ENCODE data around the gene SYCP2. TPM values are rescaled to one million over a fixed set of nuclear protein-coding genes. Genes with fewer than 3 reads are reported as not detected.
"Not testable (repeated sequence)": the region's sequence is repeated elsewhere in the genome, so short reads cannot be mapped to it uniquely, and the experiment has no call there.

SYCP2 gene
- total RNA-seq, 1 donor from 2014 or later: 3.7 TPM

GRCh38 chr20:59923514-59923913 lies 9.9 kb downstream of the SYCP2 start:
- Histone ChIP-seq H3K9me3 (ENCODE audit: control insufficient read depth in 3 of 3, low read length in 3 of 3) (no peaks in the 10 kb centered on the region), H3K36me3 (ENCODE audit: control insufficient read depth in 3 of 3, insufficient read depth in 3 of 3, low read length in 3 of 3) (no peaks in the 10 kb centered on the region), H3K27ac (ENCODE audit: low read depth, low read length) (no peak overlapping the region), H3K4me3 (ENCODE audit: low read length in 3 of 3) (no peak overlapping the region), H3K27me3 (ENCODE audit: control insufficient read depth in 3 of 3, insufficient read depth in 3 of 3, low read length in 3 of 3) (no peaks in the 10 kb centered on the region), H3K9ac (ENCODE audit: low read depth in 1 of 3, low read length in 3 of 3) (no peak overlapping the region), H3K4me1 (ENCODE audit: control insufficient read depth in 3 of 3, insufficient read depth in 3 of 3, low read length in 3 of 3) (no peaks in the 10 kb centered on the region)

GRCh38 chr20:59920944-59921343 lies 12.5 kb downstream of the SYCP2 start:
- no peaks in the 10 kb centered on the region for H3K36me3 ChIP-seq (ENCODE audit: control insufficient read depth in 3 of 3, insufficient read depth in 3 of 3, low read length in 3 of 3)
- no peak overlapping the region for H3K9ac ChIP-seq (ENCODE audit: low read depth in 1 of 3, low read length in 3 of 3)
- no peak overlapping the region for H3K4me3 ChIP-seq (ENCODE audit: low read length in 3 of 3)
- H3K9me3 ChIP-seq (ENCODE audit: control insufficient read depth in 3 of 3, low read length in 3 of 3): no peaks in the 10 kb centered on the region
- H3K27me3 ChIP-seq (ENCODE audit: control insufficient read depth in 3 of 3, insufficient read depth in 3 of 3, low read length in 3 of 3): no peaks in the 10 kb centered on the region
- no peaks in the 10 kb centered on the region for H3K4me1 ChIP-seq (ENCODE audit: control insufficient read depth in 3 of 3, insufficient read depth in 3 of 3, low read length in 3 of 3)
- H3K27ac ChIP-seq (ENCODE audit: low read depth, low read length): no peak overlapping the region

- no peak overlapping the region for H3K4me3 ChIP-seq (ENCODE audit: low read length in 3 of 3)
- no peaks in the 10 kb centered on the region for H3K4me1 ChIP-seq (ENCODE audit: control insufficient read depth in 3 of 3, insufficient read depth in 3 of 3, low read length in 3 of 3)
- H3K9ac ChIP-seq (ENCODE audit: low read depth in 1 of 3, low read length in 3 of 3): no peak overlapping the region
- no peaks in the 10 kb centered on the region for H3K9me3 ChIP-seq (ENCODE audit: control insufficient read depth in 3 of 3, low read length in 3 of 3)
- no peaks in the 10 kb centered on the region for H3K27me3 ChIP-seq (ENCODE audit: control insufficient read depth in 3 of 3, insufficient read depth in 3 of 3, low read length in 3 of 3)
- no peak overlapping the region for H3K27ac ChIP-seq (ENCODE audit: low read depth, low read length)
- no peaks in the 10 kb centered on the region for H3K36me3 ChIP-seq (ENCODE audit: control insufficient read depth in 3 of 3, insufficient read depth in 3 of 3, low read length in 3 of 3)
Measured at GRCh38 chr20:59912609-59913008, 20.8 kb downstream of the SYCP2 start.

GRCh38 chr20:59911041-59911440 lies 22.4 kb downstream of the SYCP2 start:
- H3K9ac ChIP-seq (ENCODE audit: low read depth in 1 of 3, low read length in 3 of 3): no peak overlapping the region
- no peaks in the 10 kb centered on the region for H3K4me1 ChIP-seq (ENCODE audit: control insufficient read depth in 3 of 3, insufficient read depth in 3 of 3, low read length in 3 of 3)
- no peak overlapping the region for H3K4me3 ChIP-seq (ENCODE audit: low read length in 3 of 3)
- no peaks in the 10 kb centered on the region for H3K36me3 ChIP-seq (ENCODE audit: control insufficient read depth in 3 of 3, insufficient read depth in 3 of 3, low read length in 3 of 3)
- H3K27me3 ChIP-seq (ENCODE audit: control insufficient read depth in 3 of 3, insufficient read depth in 3 of 3, low read length in 3 of 3): no peaks in the 10 kb centered on the region
- H3K9me3 ChIP-seq (ENCODE audit: control insufficient read depth in 3 of 3, low read length in 3 of 3): no peaks in the 10 kb centered on the region
- H3K27ac ChIP-seq (ENCODE audit: low read depth, low read length): no peak overlapping the region

GRCh38 chr20:59908855-59909254 lies 24.6 kb downstream of the SYCP2 start:
- no peak overlapping the region for H3K9ac ChIP-seq (ENCODE audit: low read depth in 1 of 3, low read length in 3 of 3)
- no peaks in the 10 kb centered on the region for H3K27me3 ChIP-seq (ENCODE audit: control insufficient read depth in 3 of 3, insufficient read depth in 3 of 3, low read length in 3 of 3)
- no peaks in the 10 kb centered on the region for H3K9me3 ChIP-seq (ENCODE audit: control insufficient read depth in 3 of 3, low read length in 3 of 3)
- H3K4me1 ChIP-seq (ENCODE audit: control insufficient read depth in 3 of 3, insufficient read depth in 3 of 3, low read length in 3 of 3): no peaks in the 10 kb centered on the region
- no peaks in the 10 kb centered on the region for H3K36me3 ChIP-seq (ENCODE audit: control insufficient read depth in 3 of 3, insufficient read depth in 3 of 3, low read length in 3 of 3)
- H3K4me3 ChIP-seq (ENCODE audit: low read length in 3 of 3): no peak overlapping the region
- H3K27ac ChIP-seq (ENCODE audit: low read depth, low read length): no peak overlapping the region

- Histone ChIP-seq H3K27ac (ENCODE audit: low read depth, low read length) (no peak overlapping the region), H3K9me3 (ENCODE audit: control insufficient read depth in 3 of 3, low read length in 3 of 3) (no peaks in the 10 kb centered on the region), H3K4me3 (ENCODE audit: low read length in 3 of 3) (no peak overlapping the region), H3K9ac (ENCODE audit: low read depth in 1 of 3, low read length in 3 of 3) (no peak overlapping the region), H3K27me3 (ENCODE audit: control insufficient read depth in 3 of 3, insufficient read depth in 3 of 3, low read length in 3 of 3) (no peaks in the 10 kb centered on the region), H3K4me1 (ENCODE audit: control insufficient read depth in 3 of 3, insufficient read depth in 3 of 3, low read length in 3 of 3) (no peaks in the 10 kb centered on the region), H3K36me3 (ENCODE audit: control insufficient read depth in 3 of 3, insufficient read depth in 3 of 3, low read length in 3 of 3) (no peaks in the 10 kb centered on the region)
Measured at GRCh38 chr20:59903621-59904020, 29.8 kb downstream of the SYCP2 start.

- Histone ChIP-seq H3K9ac (ENCODE audit: low read depth in 1 of 3, low read length in 3 of 3) (no peak overlapping the region), H3K4me1 (ENCODE audit: control insufficient read depth in 3 of 3, insufficient read depth in 3 of 3, low read length in 3 of 3) (no peaks in the 10 kb centered on the region), H3K27me3 (ENCODE audit: control insufficient read depth in 3 of 3, insufficient read depth in 3 of 3, low read length in 3 of 3) (no peaks in the 10 kb centered on the region), H3K9me3 (ENCODE audit: control insufficient read depth in 3 of 3, low read length in 3 of 3) (no peaks in the 10 kb centered on the region), H3K4me3 (ENCODE audit: low read length in 3 of 3) (no peak overlapping the region), H3K27ac (ENCODE audit: low read depth, low read length) (no peak overlapping the region), H3K36me3 (ENCODE audit: control insufficient read depth in 3 of 3, insufficient read depth in 3 of 3, low read length in 3 of 3) (no peaks in the 10 kb centered on the region)
Measured at GRCh38 chr20:59902470-59902869, 31.0 kb downstream of the SYCP2 start.

- Histone ChIP-seq H3K27me3 (ENCODE audit: control insufficient read depth in 3 of 3, insufficient read depth in 3 of 3, low read length in 3 of 3) (no peaks in the 10 kb centered on the region), H3K9me3 (ENCODE audit: control insufficient read depth in 3 of 3, low read length in 3 of 3) (no peaks in the 10 kb centered on the region), H3K27ac (ENCODE audit: low read depth, low read length) (no peak overlapping the region), H3K4me3 (ENCODE audit: low read length in 3 of 3) (no peak overlapping the region), H3K4me1 (ENCODE audit: control insufficient read depth in 3 of 3, insufficient read depth in 3 of 3, low read length in 3 of 3) (no peaks in the 10 kb centered on the region), H3K9ac (ENCODE audit: low read depth in 1 of 3, low read length in 3 of 3) (no peak overlapping the region), H3K36me3 (ENCODE audit: control insufficient read depth in 3 of 3, insufficient read depth in 3 of 3, low read length in 3 of 3) (no peaks in the 10 kb centered on the region)
Measured at GRCh38 chr20:59895908-59896307, 37.5 kb downstream of the SYCP2 start.

GRCh38 chr20:59891581-59891980 lies 41.9 kb downstream of the SYCP2 start:
- Histone ChIP-seq H3K9me3 (ENCODE audit: control insufficient read depth in 3 of 3, low read length in 3 of 3) (no peaks in the 10 kb centered on the region), H3K4me3 (ENCODE audit: low read length in 3 of 3) (no peak overlapping the region), H3K4me1 (ENCODE audit: control insufficient read depth in 3 of 3, insufficient read depth in 3 of 3, low read length in 3 of 3) (no peaks in the 10 kb centered on the region), H3K36me3 (ENCODE audit: control insufficient read depth in 3 of 3, insufficient read depth in 3 of 3, low read length in 3 of 3) (no peaks in the 10 kb centered on the region), H3K27ac (ENCODE audit: low read depth, low read length) (no peak overlapping the region), H3K9ac (ENCODE audit: low read depth in 1 of 3, low read length in 3 of 3) (no peak overlapping the region), H3K27me3 (ENCODE audit: control insufficient read depth in 3 of 3, insufficient read depth in 3 of 3, low read length in 3 of 3) (no peaks in the 10 kb centered on the region)

- H3K27ac ChIP-seq (ENCODE audit: low read depth, low read length); H3K27me3 ChIP-seq (ENCODE audit: control insufficient read depth in 3 of 3, insufficient read depth in 3 of 3, low read length in 3 of 3); H3K4me3 ChIP-seq (ENCODE audit: low read length in 3 of 3); H3K9me3 ChIP-seq (ENCODE audit: control insufficient read depth in 3 of 3, low read length in 3 of 3); H3K4me1 ChIP-seq (ENCODE audit: control insufficient read depth in 3 of 3, insufficient read depth in 3 of 3, low read length in 3 of 3); H3K9ac ChIP-seq (ENCODE audit: low read depth in 1 of 3, low read length in 3 of 3); H3K36me3 ChIP-seq (ENCODE audit: control insufficient read depth in 3 of 3, insufficient read depth in 3 of 3, low read length in 3 of 3): not testable (repeated sequence)
Measured at GRCh38 chr20:59890035-59890434, 43.4 kb downstream of the SYCP2 start.

- Histone ChIP-seq H3K27me3 (ENCODE audit: control insufficient read depth in 3 of 3, insufficient read depth in 3 of 3, low read length in 3 of 3) (no peaks in the 10 kb centered on the region), H3K9me3 (ENCODE audit: control insufficient read depth in 3 of 3, low read length in 3 of 3) (no peaks in the 10 kb centered on the region), H3K27ac (ENCODE audit: low read depth, low read length) (no peak overlapping the region), H3K4me1 (ENCODE audit: control insufficient read depth in 3 of 3, insufficient read depth in 3 of 3, low read length in 3 of 3) (no peaks in the 10 kb centered on the region), H3K9ac (ENCODE audit: low read depth in 1 of 3, low read length in 3 of 3) (no peak overlapping the region), H3K4me3 (ENCODE audit: low read length in 3 of 3) (no peak overlapping the region), H3K36me3 (ENCODE audit: control insufficient read depth in 3 of 3, insufficient read depth in 3 of 3, low read length in 3 of 3) (no peaks in the 10 kb centered on the region)
Measured at GRCh38 chr20:59888050-59888449, 45.4 kb downstream of the SYCP2 start.
